ENCODE measurements around the gene OR6X1.

DNA sequence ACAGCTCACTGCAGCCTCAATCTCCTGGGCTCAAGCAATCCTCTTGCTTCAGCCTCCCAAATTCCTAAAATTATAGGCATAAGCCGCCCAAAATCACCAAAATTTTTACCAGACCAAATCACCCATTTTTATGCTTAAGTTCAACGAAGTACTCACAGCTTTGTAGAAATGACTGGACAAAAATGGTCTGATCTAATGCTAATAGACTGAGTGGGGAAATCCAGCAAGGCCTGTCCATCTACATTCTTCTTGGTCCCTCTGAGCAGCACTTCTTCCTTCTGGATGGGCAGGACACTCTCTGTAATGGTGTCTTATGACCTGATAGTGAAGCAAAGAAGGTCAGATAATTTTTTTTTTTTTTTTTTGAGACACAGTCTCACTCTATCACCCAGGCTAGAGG, 18.7 kb upstream of the OR6X1 start:
- TF ChIP-seq SUZ12 (IDR thresholded peaks at IDR 0.05) (no peak), FOXK2 (IDR thresholded peaks at IDR 0.05) (no peak)
